CD4-positive, alpha-beta T cell (primary cell): ENCODE data around the gene DRC7. TPM values are rescaled to one million over a fixed set of nuclear protein-coding genes. Genes with fewer than 3 reads are reported as not detected.

Source experiments
- ATAC-seq: fragments of 200-7000 bp; cut with Tn5 transposase; one replicate; pipeline ENCODE4 v1.10.0; 2022; ENCODE audit warnings: mild to moderate bottlenecking; ENCODE audit not compliant: poor library complexity
- CTCF ChIA-PET: fragments of 350-600 bp; sonication (Branson Sonifier 250); formaldehyde crosslinking; loops from one replicate; lab custom pipeline; 2021; ENCODE audit warnings: antibody characterized with exemption, inconsistent platforms; lab: Charles Lee
- POLR2A ChIA-PET: fragments of 350-600 bp; sonication (Branson Sonifier 250); formaldehyde crosslinking; loops from one replicate; lab custom pipeline; 2021; ENCODE audit warnings: antibody characterized with exemption, inconsistent platforms; lab: Charles Lee
- DNase-seq, 14 experiments: peaks; one replicate each; pipeline ENCODE4 v3.0.0-alpha.2; 2013 to 2020; ENCODE audit warnings: mixed read lengths in 2 of 14
- H3K27ac ChIP-seq, 2 donors: one replicate each; pipeline versions ENCODE4 v1.5.1 to v1.7.0; 2013; ENCODE audit warnings: low read length in 2 of 2, low read depth in 1 of 2, mild to moderate bottlenecking in 1 of 2
- H3K27me3 ChIP-seq, 2 experiments: 1 replicate in 1 of 2; 2 replicates in 1 of 2; pipeline versions ENCODE4 v1.6.1 to v1.7.0; 2013; ENCODE audit warnings: low read length in 2 of 2, control low read depth in 1 of 2, mild to moderate bottlenecking in 1 of 2, moderate library complexity in 1 of 2; ENCODE audit not compliant: insufficient read depth in 2 of 2, control insufficient read depth in 1 of 2
- H3K36me3 ChIP-seq: one replicate; pipeline ENCODE4 v1.6.1; 2013; ENCODE audit warnings: low read length, control low read depth; ENCODE audit not compliant: insufficient read depth
- H3K4me1 ChIP-seq: one replicate; pipeline ENCODE4 v1.6.1; 2013; ENCODE audit warnings: low read length, control low read depth; ENCODE audit not compliant: insufficient read depth
- H3K4me3 ChIP-seq: one replicate; pipeline ENCODE4 v1.5.1; 2013; ENCODE audit warnings: mild to moderate bottlenecking, low read length, moderate library complexity
- H3K9me3 ChIP-seq, 2 experiments: 1 replicate in 1 of 2; 2 replicates in 1 of 2; pipeline versions ENCODE4 v1.6.1 to v1.7.0; 2013; ENCODE audit warnings: low read length in 2 of 2, mild to moderate bottlenecking in 2 of 2, control low read depth in 1 of 2, moderate library complexity in 1 of 2; ENCODE audit not compliant: control insufficient read depth in 1 of 2, insufficient read depth in 1 of 2
- H3K27ac Mint-ChIP-seq: one replicate; pipeline ENCODE4 v1.8.0; 2020; ENCODE audit warnings: mixed read lengths
- H3K27me3 Mint-ChIP-seq: one replicate; pipeline ENCODE4 v1.8.0; 2021; ENCODE audit warnings: mixed read lengths
- H3K36me3 Mint-ChIP-seq: one replicate; pipeline ENCODE4 v1.8.0; 2021; ENCODE audit warnings: low read depth, mixed read lengths
- H3K4me1 Mint-ChIP-seq: one replicate; pipeline ENCODE4 v1.8.0; 2021; ENCODE audit warnings: low read depth, mixed read lengths
- H3K4me3 Mint-ChIP-seq: one replicate; pipeline ENCODE4 v1.8.0; 2020; ENCODE audit warnings: mild to moderate bottlenecking, mixed read lengths
- H3K9me3 Mint-ChIP-seq: one replicate; pipeline ENCODE4 v1.8.0; 2020; ENCODE audit warnings: mixed read lengths
- CTCF ChIP-seq: fragments of 200-600 bp; IDR thresholded peaks from one replicate; pipeline ENCODE4 v1.8.0; 2022; ENCODE audit warnings: antibody characterized with exemption, mild to moderate bottlenecking
- intact Hi-C, 2 experiments: fragments of 100-400 bp; cut with DNase I in 1 of 2; cut with micrococcal nuclease in 1 of 2; formaldehyde crosslinking; loops; one replicate each; pipeline versions ENCODE4 v1.15.1 to v1.9.0; 2023 to 2025; cut with DNase I, micrococcal nuclease
- total RNA-seq, 174 experiments: library from RNA in 2 of 174; stranded (reverse) in 2 of 174; gene quantifications; one replicate each; pipeline ENCODE4 v1.2.3 and lab custom pipeline; 2021 to 2026

The DRC7 gene
- total RNA-seq, 2 experiments from 2014 or later: not detected

GRCh38 chr16:57661936-57662906 lies 32.4 kb upstream of the DRC7 start:
- H3K4me1 ChIP-seq: no peaks in the 10 kb centered on the region
- no peak for ATAC-seq
- no peaks in the 10 kb centered on the region for H3K27me3 ChIP-seq
- H3K36me3 Mint-ChIP-seq: no peaks in the 10 kb centered on the region
- H3K27me3 Mint-ChIP-seq: no peaks in the 10 kb centered on the region
- intact Hi-C loops: no loop called here
- H3K9me3 Mint-ChIP-seq: no peaks in the 10 kb centered on the region
- H3K27ac Mint-ChIP-seq: no peak overlapping the region
- no peaks in the 10 kb centered on the region for H3K9me3 ChIP-seq
- ChIA-PET CTCF (no interaction called here), POLR2A (no interaction called here)
- no peak for DNase-seq
- no peak overlapping the region for H3K4me3 Mint-ChIP-seq
- H3K36me3 ChIP-seq: no peaks in the 10 kb centered on the region
- no peaks in the 10 kb centered on the region for H3K4me1 Mint-ChIP-seq
- H3K27ac ChIP-seq: no peak overlapping the region
- TF ChIP-seq CTCF: no peak
- H3K4me3 ChIP-seq: no peak overlapping the region

GRCh38 chr16:57663436-57663835 lies 31.2 kb upstream of the DRC7 start:
- no peak for ATAC-seq
- Mint-ChIP-seq H3K36me3 (no peaks in the 10 kb centered on the region), H3K9me3 (no peaks in the 10 kb centered on the region), H3K27me3 (no peaks in the 10 kb centered on the region), H3K27ac (no peak overlapping the region), H3K4me1 (no peaks in the 10 kb centered on the region), H3K4me3 (no peak overlapping the region)
- Histone ChIP-seq H3K36me3 (no peaks in the 10 kb centered on the region), H3K4me1 (peaks cover 7% of the 10 kb centered on the region), H3K27me3 (peaks cover 0 to 3% of the 10 kb centered on the region in 2 experiments), H3K9me3 (no peaks in the 10 kb centered on the region), H3K4me3 (no peak overlapping the region), H3K27ac (no peak overlapping the region)
- DNase-seq: no peak
- intact Hi-C loops: no loop called here
- no peak for TF ChIP-seq CTCF
- CTCF ChIA-PET: no interaction called here
- POLR2A ChIA-PET: no interaction called here

- intact Hi-C loops: no loop called here
- no peaks in the 10 kb centered on the region for H3K27me3 Mint-ChIP-seq
- H3K27me3 ChIP-seq: peaks cover 0 to 3% of the 10 kb centered on the region in 2 experiments
- no peaks in the 10 kb centered on the region for H3K36me3 ChIP-seq
- H3K4me3 Mint-ChIP-seq: no peak overlapping the region
- no peak overlapping the region for H3K27ac Mint-ChIP-seq
- H3K36me3 Mint-ChIP-seq: no peaks in the 10 kb centered on the region
- ChIA-PET CTCF (no interaction called here), POLR2A (no interaction called here)
- H3K9me3 ChIP-seq: no peaks in the 10 kb centered on the region
- ATAC-seq: no peak
- no peak overlapping the region for H3K27ac ChIP-seq
- H3K4me1 ChIP-seq: peaks cover 7% of the 10 kb centered on the region
- H3K9me3 Mint-ChIP-seq: no peaks in the 10 kb centered on the region
- TF ChIP-seq CTCF: no peak
- H3K4me1 Mint-ChIP-seq: no peaks in the 10 kb centered on the region
- no peak overlapping the region for H3K4me3 ChIP-seq
- DNase-seq: no peak
Observed at GRCh38 chr16:57663917-57664661, 30.5 kb upstream of the DRC7 start.
